ENCODE results near the gene UQCC3. TPM values are rescaled to one million over a fixed set of nuclear protein-coding genes. Genes with fewer than 3 reads are reported as not detected.
A peak's percentile ranks its signal among the peaks of the same experiment; 100 is the strongest.
"Not testable (repeated sequence)": the region's sequence is repeated elsewhere in the genome, so short reads cannot be mapped to it uniquely, and the experiment has no call there.

UQCC3 gene
- total and polyA plus RNA-seq, 9 donors, result 6.5 to 8.9 (median 8.0) TPM

DNA sequence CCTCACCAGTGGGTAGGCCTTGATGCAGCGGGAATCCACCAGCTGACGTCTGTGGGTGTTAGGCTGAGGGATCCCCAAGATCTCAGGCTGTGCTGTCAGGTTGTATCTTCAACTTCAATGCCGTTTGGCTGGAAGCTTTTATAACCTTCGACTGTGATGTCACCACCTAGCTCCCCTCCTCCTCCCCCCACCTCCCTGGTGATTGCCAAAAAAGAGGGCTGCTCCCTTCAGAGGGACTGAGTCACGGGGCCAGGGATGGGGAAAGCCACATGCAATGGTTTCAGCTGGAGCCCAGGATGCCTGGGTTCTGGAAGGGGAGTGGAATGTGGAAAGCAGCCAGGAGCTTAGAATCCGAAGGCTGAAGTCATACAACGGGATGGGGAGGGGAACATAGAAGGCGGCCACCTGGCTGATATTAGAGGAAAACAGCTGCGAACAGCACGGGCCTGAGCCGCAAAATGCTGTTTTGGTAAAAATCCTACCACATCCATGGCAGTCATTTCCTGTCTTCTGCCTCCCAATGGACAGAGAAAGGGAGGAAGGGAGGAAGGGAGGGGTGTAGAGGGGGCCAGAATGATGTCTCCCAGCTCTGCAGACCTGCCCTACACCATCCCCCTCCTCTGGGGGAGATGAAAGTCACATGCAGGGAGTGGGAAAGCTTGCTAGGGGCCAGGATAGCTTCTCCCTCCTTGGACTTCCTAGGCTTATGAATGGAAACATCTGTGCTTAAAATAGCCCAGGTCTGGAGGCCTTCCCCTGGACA, 18.1 kb downstream of the UQCC3 start, which contains the start of gene LRRN4CL:
LRRN4CL (minus strand) TSS at position 110 of the 763 bp plus-strand sequence. CDS start 1,022 bp downstream, outside the sequence.
- no peaks in the 10 kb centered on the region for H3K9me3 ChIP-seq (replicated peaks; ENCODE audit: control insufficient read depth, low read depth, low read length)
- H3K4me1 ChIP-seq (ENCODE audit: control insufficient read depth, insufficient read depth, low read length), result peaks cover 36% of the 10 kb centered on the region
- WGBS (ENCODE audit: insufficient coverage), result 8% methylated on average over 2 of the region's 11 CpGs
- DNase-seq, result peak; percentile 97
- H3K27ac ChIP-seq (ENCODE audit: low read length), result peak within 1 kb of the TSS; percentile 96
- peaks cover 38% of the 10 kb centered on the region for H3K36me3 ChIP-seq (ENCODE audit: control insufficient read depth, insufficient read depth, low read length)
- H3K27me3 ChIP-seq (ENCODE audit: control insufficient read depth, insufficient read depth, low read length), result peaks cover 7% of the 10 kb centered on the region
- H3K4me3 ChIP-seq (ENCODE audit: low read length), result peak within 1 kb of the TSS; percentile 46

DNA sequence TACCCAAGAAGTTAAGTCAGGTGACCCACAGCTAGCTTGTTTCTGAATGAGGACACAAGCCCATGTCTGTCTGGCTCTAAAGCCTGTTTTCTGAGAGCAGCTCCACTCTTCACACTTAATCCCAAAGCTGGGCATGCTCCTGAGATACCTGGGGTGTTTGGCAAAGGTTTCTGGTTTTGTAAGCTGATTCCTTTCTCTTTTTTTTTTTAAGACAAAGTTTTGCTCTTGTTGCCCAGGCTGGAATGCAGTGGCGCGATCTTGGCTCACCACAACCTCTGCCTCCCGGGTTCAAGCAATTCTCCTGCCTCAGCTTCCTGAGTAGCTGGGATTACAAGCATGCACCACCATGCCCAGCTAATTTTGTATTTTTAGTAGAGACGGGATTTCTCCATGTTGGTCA, 22.2 kb downstream of the UQCC3 start:
- H3K9me3 ChIP-seq (replicated peaks; ENCODE audit: control insufficient read depth, low read depth, low read length); H3K27ac ChIP-seq (ENCODE audit: low read length); DNase-seq; H3K4me3 ChIP-seq (ENCODE audit: low read length); H3K27me3 ChIP-seq (ENCODE audit: control insufficient read depth, insufficient read depth, low read length): not testable (repeated sequence)
- no CpG with 5 or more reads among the region's 4 CpGs for WGBS (ENCODE audit: insufficient coverage)
- H3K4me1 ChIP-seq (ENCODE audit: control insufficient read depth, insufficient read depth, low read length), result peaks cover 28% of the 10 kb centered on the region
- H3K36me3 ChIP-seq (ENCODE audit: control insufficient read depth, insufficient read depth, low read length), result peaks cover 44% of the 10 kb centered on the region

DNA sequence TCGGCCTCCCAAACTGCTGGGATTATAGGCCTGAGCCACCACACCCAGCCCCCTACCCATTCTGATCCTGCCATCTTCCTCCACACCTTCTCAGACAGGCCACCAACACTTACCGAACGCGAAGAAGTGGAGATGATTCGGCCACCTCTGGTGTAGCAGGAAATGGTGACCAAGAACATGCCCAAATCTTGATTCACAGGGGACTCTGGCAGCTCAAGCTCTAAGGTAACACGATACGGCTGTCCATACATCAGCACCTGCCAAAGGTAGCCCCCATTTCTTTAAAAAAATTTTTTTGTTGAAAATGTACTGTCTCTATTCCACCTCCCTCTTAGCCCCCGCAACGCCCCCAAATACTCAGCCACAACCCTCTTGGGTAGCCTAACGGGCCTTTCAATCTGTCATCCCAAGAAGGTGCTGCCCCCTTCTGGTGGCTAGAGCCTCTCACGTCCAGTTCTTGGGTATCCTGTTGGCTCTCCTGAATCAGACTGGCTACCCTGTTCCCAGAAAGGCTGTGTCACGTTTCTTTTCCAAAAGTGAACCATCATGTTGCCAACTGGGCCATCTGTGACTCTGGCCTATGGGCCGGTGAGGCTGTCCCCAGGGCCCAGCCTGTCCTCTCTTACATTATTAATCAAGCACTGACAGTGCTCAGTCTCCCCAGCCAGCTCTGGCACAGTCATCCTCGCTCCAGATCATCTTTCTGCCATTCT, 23.1 kb downstream of the UQCC3 start:
- peaks cover 18% of the 10 kb centered on the region for H3K4me1 ChIP-seq (ENCODE audit: control insufficient read depth, insufficient read depth, low read length)
- no peak overlapping the region for H3K4me3 ChIP-seq (ENCODE audit: low read length)
- 37% methylated on average over 13 of the region's 14 CpGs for WGBS (ENCODE audit: insufficient coverage)
- no peak overlapping the region for H3K27ac ChIP-seq (ENCODE audit: low read length)
- no peaks in the 10 kb centered on the region for H3K27me3 ChIP-seq (ENCODE audit: control insufficient read depth, insufficient read depth, low read length)
- H3K9me3 ChIP-seq (replicated peaks; ENCODE audit: control insufficient read depth, low read depth, low read length), result no peaks in the 10 kb centered on the region
- DNase-seq, result peak; percentile 89
- peaks cover 44% of the 10 kb centered on the region for H3K36me3 ChIP-seq (ENCODE audit: control insufficient read depth, insufficient read depth, low read length)

DNA sequence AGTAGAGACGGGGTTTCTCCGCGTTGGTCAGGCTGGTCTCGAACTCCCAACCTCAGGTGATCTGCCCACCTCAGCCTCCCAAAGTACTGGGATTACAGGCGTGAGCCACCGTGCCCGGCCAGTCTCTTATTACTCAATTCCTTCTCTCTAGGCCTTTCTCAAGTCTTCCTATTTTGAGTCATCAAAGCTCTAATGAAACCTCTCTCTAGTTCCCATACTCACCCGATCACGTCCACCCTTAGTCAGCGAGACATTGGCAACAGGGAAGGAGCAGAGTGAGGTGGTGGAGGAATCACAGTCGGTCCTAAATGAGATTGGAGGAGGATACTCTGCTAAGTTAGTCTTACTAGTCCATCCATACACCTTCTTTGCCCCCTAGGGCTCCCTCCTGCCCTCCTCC, 30.8 kb downstream of the UQCC3 start:
- WGBS (ENCODE audit: insufficient coverage), result 100% methylated on average over 3 of the region's 11 CpGs

DNA sequence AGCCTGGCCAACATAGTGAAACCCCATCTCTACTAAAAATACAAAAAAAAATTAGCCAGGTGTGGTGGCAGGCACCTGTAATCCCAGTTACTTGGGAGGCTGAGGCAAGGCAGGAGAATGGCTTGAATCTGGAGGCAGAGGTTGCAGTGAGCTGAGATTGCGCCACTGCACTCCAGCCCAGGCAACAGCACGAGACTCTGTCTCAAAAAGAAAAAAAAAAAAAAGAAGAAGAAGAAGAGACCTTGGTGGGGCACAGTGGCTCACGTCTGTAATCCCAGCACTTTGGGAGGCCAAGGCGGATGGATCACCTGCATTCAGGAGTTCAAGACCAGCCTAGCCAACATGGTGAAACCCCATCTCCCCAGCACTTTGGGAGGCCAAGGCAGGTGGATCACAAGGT, 32.4 kb downstream of the UQCC3 start:
- not testable (repeated sequence) for DNase-seq; H3K4me3 ChIP-seq (ENCODE audit: low read length); H3K27ac ChIP-seq (ENCODE audit: low read length); H3K9me3 ChIP-seq (replicated peaks; ENCODE audit: control insufficient read depth, low read depth, low read length); H3K27me3 ChIP-seq (ENCODE audit: control insufficient read depth, insufficient read depth, low read length)
- 100% methylated on average over 1 of the region's 4 CpGs for WGBS (ENCODE audit: insufficient coverage)
- Histone ChIP-seq H3K36me3 (ENCODE audit: control insufficient read depth, insufficient read depth, low read length) (peaks cover 26% of the 10 kb centered on the region), H3K4me1 (ENCODE audit: control insufficient read depth, insufficient read depth, low read length) (peaks cover 33% of the 10 kb centered on the region)

More for the DNA sequence above, 30.8 kb downstream of the UQCC3 start:
- peaks cover 24% of the 10 kb centered on the region for H3K36me3 ChIP-seq (ENCODE audit: control insufficient read depth, insufficient read depth, low read length)
- DNase-seq, result no peak
- H3K4me1 ChIP-seq (ENCODE audit: control insufficient read depth, insufficient read depth, low read length), result peaks cover 21% of the 10 kb centered on the region
- no peaks in the 10 kb centered on the region for H3K9me3 ChIP-seq (replicated peaks; ENCODE audit: control insufficient read depth, low read depth, low read length)
- no peak overlapping the region for H3K27ac ChIP-seq (ENCODE audit: low read length)
- no peaks in the 10 kb centered on the region for H3K27me3 ChIP-seq (ENCODE audit: control insufficient read depth, insufficient read depth, low read length)
- H3K4me3 ChIP-seq (ENCODE audit: low read length), result no peak overlapping the region

DNA sequence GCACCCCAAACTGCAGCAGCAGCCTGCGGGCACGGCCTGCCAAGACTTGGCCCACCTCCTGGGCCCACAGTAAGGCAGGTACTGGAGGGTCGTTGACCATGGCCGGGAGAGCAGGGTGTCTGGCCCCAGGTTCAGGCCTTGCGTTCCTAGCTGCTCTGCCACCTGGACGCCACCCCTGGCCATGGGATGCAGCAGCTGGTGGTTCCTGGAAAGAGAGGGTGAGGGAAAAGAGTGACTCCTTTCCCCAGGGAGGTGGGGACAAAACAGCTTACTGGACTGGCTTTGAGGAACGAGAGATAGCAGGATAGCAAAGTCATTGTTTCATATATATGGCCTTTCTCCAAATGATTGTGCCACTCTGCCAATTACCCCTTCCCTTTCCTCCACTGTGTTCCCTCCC, 33.9 kb downstream of the UQCC3 start:
- no peaks in the 10 kb centered on the region for H3K27me3 ChIP-seq (ENCODE audit: control insufficient read depth, insufficient read depth, low read length)
- DNase-seq, result no peak
- H3K27ac ChIP-seq (ENCODE audit: low read length), result peak overlapping the region; percentile 89
- H3K4me1 ChIP-seq (ENCODE audit: control insufficient read depth, insufficient read depth, low read length), result peaks cover 41% of the 10 kb centered on the region
- peaks cover 27% of the 10 kb centered on the region for H3K36me3 ChIP-seq (ENCODE audit: control insufficient read depth, insufficient read depth, low read length)
- peak overlapping the region; percentile 92 for H3K4me3 ChIP-seq (ENCODE audit: low read length)
- no peaks in the 10 kb centered on the region for H3K9me3 ChIP-seq (replicated peaks; ENCODE audit: control insufficient read depth, low read depth, low read length)
- 66% methylated on average over 5 of the region's 7 CpGs for WGBS (ENCODE audit: insufficient coverage)

DNA sequence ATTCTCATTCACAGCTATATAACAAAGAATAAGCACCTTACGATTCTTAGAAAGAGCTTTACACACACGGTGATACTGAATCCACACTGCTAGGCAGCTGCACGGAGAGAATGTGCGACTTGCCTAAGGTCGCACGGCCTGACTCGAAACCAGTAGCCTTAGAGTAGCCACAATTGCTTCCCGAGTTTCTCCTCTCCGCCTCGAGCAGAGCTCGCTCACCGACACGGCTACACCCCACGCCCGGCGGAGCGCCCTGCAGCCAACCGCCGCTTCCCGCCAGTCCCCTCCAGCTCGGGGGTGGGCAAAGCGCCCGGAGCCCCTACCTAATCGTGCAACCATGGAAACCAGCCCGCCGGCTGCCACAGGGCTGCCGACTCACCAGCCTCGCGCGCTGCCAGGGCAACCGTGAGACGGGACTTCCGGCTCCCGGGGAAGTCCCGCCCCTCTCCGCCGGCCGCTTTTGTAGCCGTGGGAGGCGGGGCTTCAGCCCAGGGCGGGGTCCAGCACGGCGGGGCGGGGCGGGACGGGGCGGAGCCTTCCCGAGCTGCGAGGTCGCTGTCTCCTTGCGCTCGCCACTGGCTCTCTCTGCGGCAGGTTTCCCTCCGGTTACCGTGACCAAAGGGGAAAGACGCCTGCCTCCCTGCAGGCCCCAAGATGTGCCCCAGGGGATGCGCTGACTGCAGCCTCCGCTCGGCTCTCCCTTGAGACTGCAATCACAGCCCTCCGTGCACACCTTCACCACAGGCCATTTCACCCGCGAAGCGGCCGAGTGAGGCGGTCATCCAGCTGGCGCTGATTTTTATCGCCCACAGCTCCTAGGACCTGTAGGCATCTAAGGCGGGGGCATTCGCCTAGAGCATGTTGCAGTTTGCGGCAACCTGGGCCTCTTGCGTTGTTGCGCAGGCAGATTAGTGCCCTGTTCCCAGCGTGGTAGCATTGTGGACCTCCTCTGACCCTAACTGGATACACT, 34.7 kb downstream of the UQCC3 start:
- Histone ChIP-seq H3K4me3 (ENCODE audit: low read length) (peak overlapping the region; percentile 92), H3K36me3 (ENCODE audit: control insufficient read depth, insufficient read depth, low read length) (peaks cover 28% of the 10 kb centered on the region), H3K9me3 (replicated peaks; ENCODE audit: control insufficient read depth, low read depth, low read length) (no peaks in the 10 kb centered on the region), H3K4me1 (ENCODE audit: control insufficient read depth, insufficient read depth, low read length) (peaks cover 43% of the 10 kb centered on the region), H3K27ac (ENCODE audit: low read length) (peak overlapping the region; percentile 89), H3K27me3 (ENCODE audit: control insufficient read depth, insufficient read depth, low read length) (no peaks in the 10 kb centered on the region)
- 3% methylated on average over 73 of the region's 73 CpGs for WGBS (ENCODE audit: insufficient coverage)
- DNase-seq, result peak; percentile 95

DNA sequence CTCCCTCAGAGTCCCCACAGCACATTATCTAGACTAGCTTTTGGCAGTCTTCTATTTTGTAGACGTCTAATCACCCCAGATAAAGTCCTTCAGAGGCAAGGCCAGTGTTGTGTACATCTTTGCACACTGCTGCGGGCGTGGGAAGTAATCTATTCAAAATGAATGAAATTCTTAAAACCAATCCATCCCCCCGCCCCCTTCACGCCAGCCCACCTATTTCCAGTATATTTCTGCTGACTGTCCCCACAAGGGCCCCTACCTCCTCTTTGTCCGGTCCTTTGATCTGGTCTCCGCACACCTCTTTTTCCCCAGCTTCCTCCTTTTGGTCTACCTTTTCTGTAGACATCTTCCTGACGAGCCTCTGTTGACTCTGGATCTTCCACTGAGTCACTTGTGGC, 35.4 kb downstream of the UQCC3 start:
- H3K4me3 ChIP-seq (ENCODE audit: low read length), result peak overlapping the region; percentile 92
- peak overlapping the region; percentile 87 for H3K27ac ChIP-seq (ENCODE audit: low read length)
- H3K36me3 ChIP-seq (ENCODE audit: control insufficient read depth, insufficient read depth, low read length), result peaks cover 31% of the 10 kb centered on the region
- no peaks in the 10 kb centered on the region for H3K9me3 ChIP-seq (replicated peaks; ENCODE audit: control insufficient read depth, low read depth, low read length)
- H3K27me3 ChIP-seq (ENCODE audit: control insufficient read depth, insufficient read depth, low read length), result no peaks in the 10 kb centered on the region
- peaks cover 43% of the 10 kb centered on the region for H3K4me1 ChIP-seq (ENCODE audit: control insufficient read depth, insufficient read depth, low read length)
- DNase-seq, result no peak
- WGBS (ENCODE audit: insufficient coverage), result 65% methylated on average over 7 of the region's 8 CpGs

DNA sequence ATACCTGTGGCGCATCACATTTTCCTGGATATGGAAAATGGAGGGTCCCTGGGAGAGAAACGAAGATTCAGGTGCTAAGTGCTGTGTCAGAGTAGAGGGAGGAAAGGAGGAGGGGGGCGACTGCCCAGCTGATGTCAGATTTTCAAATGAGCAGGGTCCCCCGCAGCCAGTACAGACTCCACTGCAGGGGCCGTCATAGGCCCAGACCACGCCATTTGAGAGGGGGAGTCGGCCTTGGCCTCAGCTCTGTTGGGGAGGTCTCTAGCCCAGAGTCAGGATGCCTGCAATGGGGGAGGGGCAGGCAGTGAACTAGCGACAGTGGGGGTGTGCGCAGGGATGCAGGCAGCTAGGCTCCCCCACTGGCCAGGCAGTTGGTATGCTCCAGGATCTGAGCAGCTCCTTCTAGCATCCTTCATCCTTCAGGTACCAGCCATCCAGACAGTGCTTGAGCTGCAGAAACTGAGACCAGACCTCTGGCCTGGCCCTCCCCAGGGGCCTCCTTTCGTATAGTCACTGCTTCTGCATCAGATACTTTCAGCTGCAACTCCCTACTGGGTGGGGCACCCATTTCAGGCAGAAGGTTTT, 35.9 kb downstream of the UQCC3 start, which contains the start of the genes BSCL2 and GNG3:
BSCL2 (minus strand) TSS at position 148 of the 585 bp plus-strand sequence. CDS start 229 bp downstream, outside the sequence.
GNG3 (plus strand) TSS at position 400 of the 585 bp plus-strand sequence. CDS start 620 bp downstream, outside the sequence.
- DNase-seq, result peak; percentile 46
- Histone ChIP-seq H3K4me1 (ENCODE audit: control insufficient read depth, insufficient read depth, low read length) (peaks cover 43% of the 10 kb centered on the region), H3K4me3 (ENCODE audit: low read length) (peak within 1 kb of the TSS; percentile 92), H3K9me3 (replicated peaks; ENCODE audit: control insufficient read depth, low read depth, low read length) (no peaks in the 10 kb centered on the region), H3K36me3 (ENCODE audit: control insufficient read depth, insufficient read depth, low read length) (peaks cover 29% of the 10 kb centered on the region), H3K27ac (ENCODE audit: low read length) (peak within 1 kb of the TSS; percentile 87), H3K27me3 (ENCODE audit: control insufficient read depth, insufficient read depth, low read length) (no peaks in the 10 kb centered on the region)
- WGBS (ENCODE audit: insufficient coverage), result 71% methylated on average over 5 of the region's 10 CpGs
